Left lung (tissue), 10 donors: ENCODE data around the gene ARCN1. TPM values are rescaled to one million over a fixed set of nuclear protein-coding genes. Genes with fewer than 3 reads are reported as not detected.

Experiments
- ATAC-seq: fragments of 200-7000 bp; cut with Tn5 transposase; one replicate; pipeline ENCODE4 v1.9.1; 2020; ENCODE audit warnings: moderate library complexity
- DNase-seq, 4 donors: peaks; one replicate each; pipeline ENCODE4 v3.0.0-alpha.2; 2013 to 2020
- H3K27ac ChIP-seq, 2 donors: fragments of 200-600 bp; sonication (generic) in 1 of 2; one replicate each; pipeline versions ENCODE4 v1.5.0 to v1.8.0; 2020 to 2021
- H3K27me3 ChIP-seq, 2 donors: fragments of 200-600 bp; sonication (generic) in 1 of 2; one replicate each; pipeline versions ENCODE4 v1.5.0 to v1.8.0; 2020 to 2021
- H3K36me3 ChIP-seq, 2 donors: fragments of 200-600 bp; sonication (generic) in 1 of 2; one replicate each; pipeline versions ENCODE4 v1.5.0 to v1.8.0; 2020 to 2021
- H3K4me1 ChIP-seq, 2 donors: fragments of 200-600 bp; one replicate each; pipeline ENCODE4 v1.8.0; 2021
- H3K4me3 ChIP-seq, 2 donors: fragments of 200-600 bp; sonication (generic) in 1 of 2; one replicate each; pipeline versions ENCODE4 v1.5.0 to v1.8.0; 2020 to 2021; ENCODE audit warnings: mild to moderate bottlenecking in 1 of 2
- H3K9me3 ChIP-seq, 2 donors: fragments of 200-600 bp; sonication (generic) in 1 of 2; one replicate each; pipeline versions ENCODE4 v1.5.0 to v1.8.0; 2020 to 2021
- intact Hi-C, 2 donors: fragments of 100-400 bp; cut with DNase I; formaldehyde crosslinking; loops; one replicate each; pipeline versions ENCODE4 v1.11.2 to v1.14.2; 2022
- polyA plus RNA-seq, 6 donors: library from polyadenylated mRNA; unstranded; fragments of 120-200 nt; gene quantifications; one replicate each; pipeline ENCODE4 v1.2.1, GENCODE V29; 2013; ENCODE audit not compliant: insufficient read length in 6 of 6
- total RNA-seq, 2 donors: library from RNA; stranded (reverse); fragmentation: NEBNext Ultra II Directional; extraction: Animal tissue kit (Norgen Biotek cat#: 25700); gene quantifications; one replicate each; pipeline ENCODE4 v1.2.1, GENCODE V29; 2021
- TF ChIP-seq, protein P1 (sequence below), 2 donors: fragments of 200-600 bp; sonication (generic) in 1 of 2; IDR thresholded peaks; one replicate each; pipeline versions ENCODE4 v1.5.0 to v1.8.0; 2021; ENCODE audit warnings: antibody characterized with exemption in 2 of 2
- donor health status: DM: no; HTN: yes; CAD: no.
- donor health status: DM: no; HTN: no; CAD: no.

Gene ARCN1
- total and polyA plus RNA-seq, 8 donors, result 141 to 171 (median 166) TPM

DNA sequence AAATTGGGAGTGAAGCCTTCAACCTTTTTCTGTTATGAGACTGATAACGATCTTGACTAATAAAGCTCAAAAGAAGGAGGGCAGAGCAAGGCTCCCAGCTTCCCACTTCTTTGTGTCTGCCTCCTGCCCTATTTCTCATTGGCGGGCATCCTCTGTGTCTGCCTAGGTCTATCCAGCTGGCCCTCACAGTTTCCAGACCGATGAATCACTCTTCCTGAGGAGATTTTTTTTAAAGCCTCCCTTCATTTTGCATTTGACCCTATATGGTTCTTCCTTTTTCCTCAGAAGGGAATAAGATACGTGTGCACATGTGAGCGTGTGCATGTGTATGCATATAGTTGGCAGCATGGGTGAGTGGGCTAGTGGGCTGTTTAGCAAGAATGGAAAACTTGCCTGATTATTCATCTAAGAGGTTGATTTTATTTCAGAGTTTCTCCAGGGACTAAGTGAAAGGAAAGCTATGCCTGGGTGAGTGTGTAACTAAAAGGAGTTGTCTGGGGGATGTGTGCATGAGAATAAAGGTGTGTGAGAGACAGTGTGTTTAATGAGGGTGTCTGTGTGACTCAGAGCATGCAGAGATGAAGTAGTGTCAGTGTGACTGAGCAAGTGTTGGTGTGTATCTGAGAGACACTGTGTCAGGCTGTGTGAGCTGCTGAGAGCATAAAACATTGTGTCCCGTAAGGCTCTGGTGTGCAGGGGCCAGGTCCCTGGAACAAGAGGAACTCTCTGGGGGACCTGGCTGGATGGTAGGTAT lies 47.4 kb downstream of the ARCN1 start:
- Histone ChIP-seq H3K27me3 (peaks cover 0 to 11% of the 10 kb centered on the region in 2 donors), H3K27ac (peak overlapping the region; percentile 78 to 81), H3K9me3 (no peaks in the 10 kb centered on the region), H3K36me3 (peaks cover 0 to 21% of the 10 kb centered on the region in 2 donors), H3K4me1 (peaks cover 56 to 73% of the 10 kb centered on the region in 2 donors), H3K4me3 (no peak overlapping the region)
- ATAC-seq, result peak; percentile 7
- peak in 1 of 4 donors; percentile 24 for DNase-seq
- intact Hi-C loops, result no loop called here
- TF ChIP-seq, protein P1, sequence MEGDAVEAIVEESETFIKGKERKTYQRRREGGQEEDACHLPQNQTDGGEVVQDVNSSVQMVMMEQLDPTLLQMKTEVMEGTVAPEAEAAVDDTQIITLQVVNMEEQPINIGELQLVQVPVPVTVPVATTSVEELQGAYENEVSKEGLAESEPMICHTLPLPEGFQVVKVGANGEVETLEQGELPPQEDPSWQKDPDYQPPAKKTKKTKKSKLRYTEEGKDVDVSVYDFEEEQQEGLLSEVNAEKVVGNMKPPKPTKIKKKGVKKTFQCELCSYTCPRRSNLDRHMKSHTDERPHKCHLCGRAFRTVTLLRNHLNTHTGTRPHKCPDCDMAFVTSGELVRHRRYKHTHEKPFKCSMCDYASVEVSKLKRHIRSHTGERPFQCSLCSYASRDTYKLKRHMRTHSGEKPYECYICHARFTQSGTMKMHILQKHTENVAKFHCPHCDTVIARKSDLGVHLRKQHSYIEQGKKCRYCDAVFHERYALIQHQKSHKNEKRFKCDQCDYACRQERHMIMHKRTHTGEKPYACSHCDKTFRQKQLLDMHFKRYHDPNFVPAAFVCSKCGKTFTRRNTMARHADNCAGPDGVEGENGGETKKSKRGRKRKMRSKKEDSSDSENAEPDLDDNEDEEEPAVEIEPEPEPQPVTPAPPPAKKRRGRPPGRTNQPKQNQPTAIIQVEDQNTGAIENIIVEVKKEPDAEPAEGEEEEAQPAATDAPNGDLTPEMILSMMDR (IDR thresholded peaks at IDR 0.05), result no peak

DNA sequence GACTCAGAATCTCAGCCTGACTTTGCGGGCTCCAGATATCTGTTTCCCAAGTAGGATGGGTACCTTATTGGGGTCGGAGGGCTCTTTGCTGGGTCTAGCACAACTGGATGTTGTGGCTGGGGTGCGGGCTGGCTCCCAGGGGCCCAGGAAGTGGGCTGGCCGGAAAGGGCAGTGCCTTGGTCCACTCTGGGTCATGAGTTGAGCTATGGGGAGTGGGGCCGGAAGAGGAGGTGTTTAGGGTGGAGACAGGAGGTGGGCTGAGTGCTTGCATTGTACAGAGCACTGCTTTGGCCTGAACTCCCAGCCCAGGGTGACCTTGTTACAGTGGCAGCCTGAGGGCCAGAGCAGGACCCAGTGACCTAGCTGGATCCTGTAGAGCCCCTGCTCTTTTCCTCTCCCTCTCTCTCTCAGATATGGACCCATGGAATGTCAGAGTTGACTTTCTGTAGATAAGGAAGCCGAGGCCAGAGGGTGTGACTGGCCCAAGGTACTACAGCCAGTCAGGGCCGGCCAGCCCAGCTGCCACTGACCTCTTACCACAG lies 48.4 kb downstream of the ARCN1 start:
- TF ChIP-seq, protein P1 (IDR thresholded peaks at IDR 0.05), result no peak
- peaks cover 0 to 23% of the 10 kb centered on the region in 2 donors for H3K36me3 ChIP-seq
- no peak for DNase-seq
- peak overlapping the region; percentile 62 to 81 for H3K27ac ChIP-seq
- intact Hi-C loops, result no loop called here
- no peaks in the 10 kb centered on the region for H3K9me3 ChIP-seq
- H3K4me3 ChIP-seq, result peak overlapping the region; percentile 51
- peak; percentile 0 for ATAC-seq
- peaks cover 0 to 11% of the 10 kb centered on the region in 2 donors for H3K27me3 ChIP-seq
- H3K4me1 ChIP-seq, result peaks cover 56 to 79% of the 10 kb centered on the region in 2 donors

DNA sequence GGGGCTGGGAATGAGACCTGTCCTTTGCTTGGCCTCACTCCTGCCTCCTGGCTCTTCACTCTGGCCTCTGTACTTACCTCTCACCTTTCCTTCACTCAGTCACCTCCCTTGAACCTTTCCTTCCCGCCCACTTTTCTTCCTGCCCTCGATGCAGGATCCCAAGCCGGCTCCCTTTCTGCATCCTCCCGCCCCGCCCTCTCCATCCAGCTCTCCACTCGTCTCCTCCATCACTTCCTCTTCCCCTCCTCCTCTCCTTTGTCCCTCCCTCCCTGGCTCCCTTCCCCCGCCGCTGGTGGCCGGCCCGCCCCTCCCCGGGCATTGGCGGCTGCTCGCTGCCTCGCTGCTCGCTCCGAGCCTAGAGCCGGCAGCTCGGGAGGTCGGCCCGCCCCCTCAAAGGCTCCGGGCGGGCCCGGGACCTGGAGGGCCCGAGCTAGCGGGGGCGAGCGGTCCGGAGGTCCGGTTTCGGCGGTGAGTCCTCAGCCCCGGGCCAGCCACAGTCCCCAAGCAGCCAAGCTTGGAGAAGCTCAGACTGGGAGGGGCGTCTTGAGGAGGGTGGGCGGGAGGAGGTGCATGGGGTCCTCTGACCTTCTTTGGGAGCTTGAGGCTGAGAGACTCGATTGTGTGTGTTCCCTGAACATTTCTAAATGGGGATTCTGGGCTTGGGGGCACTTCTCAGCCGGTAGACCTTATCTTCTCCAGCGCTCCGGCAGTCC lies 49.0 kb downstream of the ARCN1 start:
- DNase-seq (peak; percentile 72 to 93 (median 90)), ATAC-seq (peak; percentile 75)
- no peaks in the 10 kb centered on the region for H3K9me3 ChIP-seq
- H3K27me3 ChIP-seq, result peaks cover 0 to 11% of the 10 kb centered on the region in 2 donors
- TF ChIP-seq, protein P1 (IDR thresholded peaks at IDR 0.05), result no peak
- peaks cover 0 to 23% of the 10 kb centered on the region in 2 donors for H3K36me3 ChIP-seq
- peaks cover 56 to 83% of the 10 kb centered on the region in 2 donors for H3K4me1 ChIP-seq
- intact Hi-C loops, result no loop called here
- H3K4me3 ChIP-seq, result peak overlapping the region; percentile 51
- H3K27ac ChIP-seq, result peak overlapping the region; percentile 62 to 81

DNA sequence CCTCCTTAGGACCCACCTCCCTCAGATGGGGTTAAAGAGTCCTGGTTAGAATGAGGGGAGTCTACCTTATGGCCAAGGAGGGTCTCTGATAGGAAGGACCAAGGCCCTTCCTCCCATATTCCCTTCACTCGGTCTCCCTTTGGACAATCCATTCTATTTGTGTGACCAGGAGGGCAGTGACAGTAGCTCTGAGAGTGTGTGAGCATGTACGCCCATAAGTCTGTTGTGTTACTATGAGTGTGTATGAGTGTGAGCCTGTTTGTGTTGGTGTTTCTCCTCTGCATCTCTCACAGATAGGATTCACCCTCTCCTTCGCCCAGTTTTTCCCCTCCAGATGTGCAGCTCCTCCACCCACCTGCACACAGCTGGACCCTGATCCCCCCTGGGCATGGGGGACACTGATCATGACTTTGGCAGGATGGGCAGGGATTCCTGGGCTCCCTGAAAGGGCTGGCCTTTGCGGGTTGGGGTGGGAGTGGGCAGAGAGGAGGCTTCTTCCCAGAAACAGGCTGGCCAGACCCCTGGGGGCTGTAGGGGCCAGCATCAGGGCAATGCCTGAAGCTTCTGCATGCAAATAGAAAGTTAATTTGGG lies 49.7 kb downstream of the ARCN1 start:
- Histone ChIP-seq H3K27ac (peak overlapping the region; percentile 62 to 81), H3K36me3 (peaks cover 0 to 24% of the 10 kb centered on the region in 2 donors), H3K9me3 (no peaks in the 10 kb centered on the region), H3K4me3 (peak overlapping the region; percentile 51), H3K27me3 (peaks cover 0 to 11% of the 10 kb centered on the region in 2 donors), H3K4me1 (peaks cover 56 to 77% of the 10 kb centered on the region in 2 donors)
- intact Hi-C loops, result no loop called here
- DNase-seq (no peak), ATAC-seq (no peak)
- TF ChIP-seq, protein P1 (IDR thresholded peaks at IDR 0.05), result no peak
